SK-N-MC (cell line): ENCODE measurements around the gene NARF.

ENCODE experiments used
- EZH2 ChIP-seq: fragments of 200-600 bp; sonication (generic); IDR thresholded peaks from one replicate; pipeline ENCODE4 v1.6.1; 2017; ENCODE audit warnings: antibody characterized with exemption
- POLR2AphosphoS5 ChIP-seq: IDR thresholded peaks from 2 replicates; pipeline ENCODE4 v1.6.1; 2012; ENCODE audit warnings: mild to moderate bottlenecking, low read depth, low read length, borderline replicate concordance

DNA sequence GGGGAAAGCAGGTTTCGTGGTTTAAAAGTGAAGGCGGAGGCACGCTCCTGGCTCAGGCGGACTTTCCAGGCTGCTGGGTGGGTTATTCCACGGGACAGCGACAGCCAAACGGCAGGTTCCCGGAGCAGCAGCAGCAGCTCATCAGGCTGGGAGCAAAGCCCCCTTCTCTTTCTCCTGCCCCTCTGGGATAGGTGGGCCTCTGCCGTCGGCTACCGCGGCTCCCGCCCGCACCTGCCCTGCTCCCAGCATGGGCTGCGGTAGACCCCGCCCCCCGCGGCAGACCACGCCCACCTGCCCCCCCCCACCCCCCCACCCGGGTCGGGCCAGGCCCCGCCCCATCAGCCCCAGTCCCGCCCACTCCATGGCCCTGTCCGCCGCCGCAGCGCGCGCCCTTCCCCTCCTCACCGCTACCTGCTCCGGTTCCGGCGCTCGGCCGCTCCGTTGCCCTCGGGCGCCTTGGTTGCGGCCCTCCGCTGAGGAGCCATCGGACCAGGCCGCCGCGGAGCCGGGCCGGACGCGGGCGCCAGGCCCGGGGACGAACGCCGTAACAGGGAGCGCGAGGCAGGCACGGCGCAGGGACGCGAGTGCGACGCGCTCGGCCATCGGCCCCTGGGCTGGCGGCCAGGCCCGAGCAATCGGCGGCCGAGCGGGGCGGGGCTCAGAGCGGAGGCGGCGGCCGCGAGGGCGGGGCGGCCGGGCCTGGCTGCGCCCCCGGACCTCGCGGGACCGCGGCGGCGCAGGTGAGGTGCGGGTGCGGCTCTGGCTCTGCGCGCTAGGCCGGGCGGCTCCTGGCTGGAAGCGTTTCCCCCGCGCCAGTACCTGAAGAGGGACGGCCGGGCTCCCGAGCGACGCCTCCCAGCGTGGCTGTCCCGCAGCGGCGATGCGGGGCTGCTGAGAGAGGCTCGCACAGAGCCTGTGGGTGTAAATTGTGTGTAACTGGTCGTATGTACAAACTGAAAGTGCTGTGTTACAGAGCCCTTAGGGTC is 40.2 kb upstream of the NARF start, which contains the start of the genes HEXD and OGFOD3:
- TF ChIP-seq EZH2: no peak
- peak; percentile 71; the same call in 1 of the 2 replicates for TF ChIP-seq POLR2AphosphoS5
